HepG2 (cell line): ENCODE measurements around the gene BAIAP3. TPM values are rescaled to one million over a fixed set of nuclear protein-coding genes. Genes with fewer than 3 reads are reported as not detected.
A peak's percentile ranks its signal among the peaks of the same experiment; 100 is the strongest.

Source experiments
- ATAC-seq: fragments of 200-7000 bp; cut with Tn5 transposase; 3 replicates; pipeline ENCODE4 v1.9.1; 2020; ENCODE audit warnings: mild to moderate bottlenecking, moderate library complexity
- BruUV-seq: library from RNA; stranded (reverse); fragments of 400-500 nt; replicated peaks from 2 replicates; lab custom pipeline; 2021; lab: Mats Ljungman, UMichigan
- CTCF ChIA-PET: fragments of 300-600 bp; formaldehyde crosslinking; extraction: SDS; loops from one replicate; lab custom pipeline; 2021; ENCODE audit warnings: low total read pairs, inconsistent platforms, low intra/inter-chr PET ratio; lab: Yijun Ruan, JAX
- POLR2A ChIA-PET: fragments of 350-600 bp; sonication (Branson Sonifier 250); formaldehyde crosslinking; loops from one replicate; lab custom pipeline; 2020; ENCODE audit warnings: antibody characterized with exemption, inconsistent platforms; lab: Yijun Ruan, JAX
- DNase-seq: peaks from one replicate; pipeline ENCODE4 v3.0.0-alpha.2; 2015; ENCODE audit warnings: low spot score
- FAIRE-seq: peaks from 3 replicates; lab custom pipeline; 2011; peaks lifted over from hg19 to GRCh38; lab: Jason Lieb, UNC
- H2AFZ ChIP-seq: one replicate; pipeline ENCODE4 v1.6.1; 2011; ENCODE audit warnings: low read length, inconsistent platforms
- H3K27ac ChIP-seq: fragments of 300-600 bp; 3 replicates; pipeline ENCODE4 v1.8.0; 2011; ENCODE audit warnings: mixed run types, mild to moderate bottlenecking, mixed read lengths, low read length, inconsistent platforms; ENCODE audit not compliant: insufficient read depth; ENCODE audit errors: extremely low read length
- H3K27me3 ChIP-seq, 2 experiments: fragments of 200-600 bp in 1 of 2; 2 replicates in 1 of 2; 3 replicates in 1 of 2; pipeline versions ENCODE4 v1.6.0 to v1.8.0; 2011; ENCODE audit warnings: low read length in 2 of 2, mild to moderate bottlenecking in 2 of 2, moderate library complexity in 2 of 2, inconsistent platforms in 1 of 2; ENCODE audit not compliant: insufficient read depth in 2 of 2, control insufficient read depth in 1 of 2
- H3K36me3 ChIP-seq, 2 experiments: fragments of 200-600 bp in 1 of 2; replicated peaks in 1 of 2; 2 replicates in 1 of 2; 3 replicates in 1 of 2; pipeline versions ENCODE4 v1.5.1 to v1.8.0; 2011; ENCODE audit warnings: low read length in 2 of 2, inconsistent platforms in 1 of 2; ENCODE audit not compliant: insufficient read depth in 2 of 2, control insufficient read depth in 1 of 2
- H3K4me1 ChIP-seq: 2 replicates; pipeline ENCODE4 v1.5.1; 2012; ENCODE audit warnings: low read length, inconsistent platforms; ENCODE audit not compliant: insufficient read depth
- H3K4me2 ChIP-seq: 2 replicates; pipeline ENCODE4 v1.6.0; 2011; ENCODE audit warnings: low read depth, low read length, inconsistent platforms
- H3K4me3 ChIP-seq, 3 experiments: fragments of 200-600 bp in 1 of 3; sonication (generic), shearing (Covaris generic) in 1 of 3; replicated peaks in 1 of 3; 2 replicates each; pipeline ENCODE4 v1.5.1; 2011 to 2016; ENCODE audit warnings: low read length in 3 of 3, inconsistent platforms in 2 of 3, low read depth in 2 of 3, mild to moderate bottlenecking in 2 of 3, control low read depth in 1 of 3, mixed read lengths in 1 of 3; ENCODE audit not compliant: insufficient read depth in 1 of 3
- H3K79me2 ChIP-seq: one replicate; pipeline ENCODE4 v1.6.1; 2011; ENCODE audit warnings: low read length, inconsistent platforms; ENCODE audit not compliant: insufficient read depth
- H3K9ac ChIP-seq: 2 replicates; pipeline ENCODE4 v1.6.0; 2011; ENCODE audit warnings: mild to moderate bottlenecking, low read depth, low read length, inconsistent platforms; ENCODE audit not compliant: insufficient read depth
- H3K9me3 ChIP-seq: 2 replicates; pipeline ENCODE4 v1.5.1; 2012; ENCODE audit warnings: mild to moderate bottlenecking, low read length
- H4K20me1 ChIP-seq: 2 replicates; pipeline ENCODE4 v1.6.0; 2011; ENCODE audit warnings: inconsistent platforms, mild to moderate bottlenecking, low read length, moderate library complexity; ENCODE audit not compliant: insufficient read depth
- AGO2 ChIP-seq: fragments of 200-400 bp; formaldehyde crosslinking; optimal IDR thresholded peaks from 2 replicates; pipeline ENCODE3; 2017; ENCODE audit warnings: mild to moderate bottlenecking, low read depth, low read length, moderate library complexity
- RBFOX2 ChIP-seq: fragments of 200-400 bp; formaldehyde crosslinking; IDR thresholded peaks from 2 replicates; pipeline ENCODE4 v1.6.1; 2017; ENCODE audit warnings: low read depth, mild to moderate bottlenecking, low read length
- RBM22 ChIP-seq: fragments of 200-400 bp; formaldehyde crosslinking; optimal IDR thresholded peaks from 2 replicates; pipeline ENCODE3; 2017; ENCODE audit warnings: mild to moderate bottlenecking, low read length, moderate library complexity
- RORA ChIP-seq: sonication (generic); formaldehyde crosslinking; IDR thresholded peaks from 2 replicates; pipeline ENCODE4 v1.5.0; 2020; ENCODE audit warnings: mild to moderate bottlenecking, missing genetic modification reagents, moderate library complexity
- ZC3H13 ChIP-seq: sonication (generic); formaldehyde crosslinking; IDR thresholded peaks from 2 replicates; pipeline ENCODE4 v1.8.1; 2023; ENCODE audit warnings: mild to moderate bottlenecking, missing genetic modification reagents, moderate library complexity
- ZNF124 ChIP-seq: sonication (generic); formaldehyde crosslinking; IDR thresholded peaks from 2 replicates; pipeline ENCODE4 v1.4.0; 2020; ENCODE audit warnings: missing genetic modification reagents
- ZNF280B ChIP-seq: sonication (generic); formaldehyde crosslinking; IDR thresholded peaks from 2 replicates; pipeline ENCODE4 v1.5.0; 2020; ENCODE audit warnings: missing genetic modification reagents, mild to moderate bottlenecking, borderline replicate concordance
- ZNF614 ChIP-seq: IDR thresholded peaks from 2 replicates; pipeline ENCODE4 v1.6.1; 2018; ENCODE audit warnings: missing biosample characterization, missing genetic modification reagents, inconsistent platforms, borderline replicate concordance
- WGBS: methylation state at CpG from one replicate; pipeline ENCODE4 v1.1.6; 2017; ENCODE audit warnings: low lambda C conversion rate; 5-methylcytosine and 5-hydroxymethylcytosine counted together
- in situ Hi-C: cut with HindIII; loops from 2 replicates; pipeline ENCODE4 v1.10.0; 2017; ENCODE audit warnings: low pct_unique_long_range_greater_than_20kb; ENCODE audit not compliant: extremely low pct_ligation_motif_present
- intact Hi-C: fragments of 100-400 bp; cut with micrococcal nuclease; formaldehyde crosslinking; loops from one replicate; pipeline ENCODE4 v1.10.0; 2022; ENCODE audit not compliant: unreplicated experiment
- polyA plus RNA-seq, 8 experiments: library from polyadenylated mRNA; depleted of rRNA in 3 of 8; stranded (reverse) in 7 of 8; unstranded in 1 of 8; fragments of >200 nt; fragmentation: Illumina TruSeq in 4 of 8; extraction: Trizol in 4 of 8; gene quantifications; 2 replicates each; pipeline versions ENCODE4 v1.2.1 to v1.2.3, GENCODE V29; 2011 to 2016; ENCODE audit warnings: low read depth in 4 of 8, missing spikeins in 1 of 8, mixed read lengths in 1 of 8; ENCODE audit not compliant: insufficient read depth in 1 of 8
- total RNA-seq, 5 experiments: library from RNA; depleted of rRNA; stranded (reverse); fragments of >200 nt; fragmentation: Illumina TruSeq; extraction: Trizol; gene quantifications; 2 replicates each; pipeline ENCODE4 v1.2.3, GENCODE V29; 2016; ENCODE audit warnings: low read depth in 1 of 5
- TF ChIP-seq, protein P1 (sequence below): sonication (generic); formaldehyde crosslinking; IDR thresholded peaks from 2 replicates; pipeline ENCODE4 v1.4.0; 2020; ENCODE audit warnings: missing genetic modification reagents

The BAIAP3 gene
- total and polyA plus RNA-seq, 2 of the 13 experiments (the other 11 are each of a cell fraction or from before 2014, with no cell fraction given): 3.2 to 5.7 TPM

GRCh38 chr16:1318268-1318545 is 15.2 kb upstream of the BAIAP3 start:
- in situ Hi-C loops: no loop called here
- Histone ChIP-seq H3K79me2 (peaks cover 30% of the 10 kb centered on the region), H3K27ac (no peak overlapping the region), H3K4me2 (no peak overlapping the region), H4K20me1 (peaks cover 22% of the 10 kb centered on the region), H3K36me3 (peaks cover 49 to 84% of the 10 kb centered on the region in 2 experiments; a peak in 4 of 5 replicates), H3K9ac (no peak overlapping the region), H3K9me3 (no peaks in the 10 kb centered on the region), H3K4me3 (no peak overlapping the region), H2AFZ (no peak overlapping the region)
- ChIA-PET CTCF (no interaction called here), POLR2A (no interaction called here)
- ATAC-seq (no peak), FAIRE-seq (no peak), DNase-seq (no peak)
- no TSS peak for BruUV-seq
- intact Hi-C loops: no loop called here
- TF ChIP-seq ZNF280B (no peak), ZNF124 (no peak), RBM22 (peak; percentile 17), ZC3H13 (0 out of 2 replicates have a peak, but pooled peaks have one; percentile 22)
- TF ChIP-seq, all 625 proteins: peak for 2
- Histone ChIP-seq H3K4me1 (no peaks in the 10 kb centered on the region), H3K27me3 (no peaks in the 10 kb centered on the region)
- WGBS: 87% methylated on average over 9 of the region's 9 CpGs

GRCh38 chr16:1319041-1319440 is 14.4 kb upstream of the BAIAP3 start:
- Histone ChIP-seq H3K4me1 (no peaks in the 10 kb centered on the region), H3K4me3 (no peak overlapping the region)
- ATAC-seq: no peak
- POLR2A ChIA-PET: no interaction called here
- 97% methylated on average over 26 of the region's 33 CpGs for WGBS
- TF ChIP-seq ZC3H13: no peak
- TF ChIP-seq, protein P1, sequence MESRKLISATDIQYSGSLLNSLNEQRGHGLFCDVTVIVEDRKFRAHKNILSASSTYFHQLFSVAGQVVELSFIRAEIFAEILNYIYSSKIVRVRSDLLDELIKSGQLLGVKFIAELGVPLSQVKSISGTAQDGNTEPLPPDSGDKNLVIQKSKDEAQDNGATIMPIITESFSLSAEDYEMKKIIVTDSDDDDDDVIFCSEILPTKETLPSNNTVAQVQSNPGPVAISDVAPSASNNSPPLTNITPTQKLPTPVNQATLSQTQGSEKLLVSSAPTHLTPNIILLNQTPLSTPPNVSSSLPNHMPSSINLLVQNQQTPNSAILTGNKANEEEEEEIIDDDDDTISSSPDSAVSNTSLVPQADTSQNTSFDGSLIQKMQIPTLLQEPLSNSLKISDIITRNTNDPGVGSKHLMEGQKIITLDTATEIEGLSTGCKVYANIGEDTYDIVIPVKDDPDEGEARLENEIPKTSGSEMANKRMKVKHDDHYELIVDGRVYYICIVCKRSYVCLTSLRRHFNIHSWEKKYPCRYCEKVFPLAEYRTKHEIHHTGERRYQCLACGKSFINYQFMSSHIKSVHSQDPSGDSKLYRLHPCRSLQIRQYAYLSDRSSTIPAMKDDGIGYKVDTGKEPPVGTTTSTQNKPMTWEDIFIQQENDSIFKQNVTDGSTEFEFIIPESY (CRISPR knock-in tag): peak; percentile 63; the same call in 1 of the 2 replicates
- TF ChIP-seq RBFOX2: peak; percentile 68
- TF ChIP-seq AGO2: peak; percentile 88
- no peak for TF ChIP-seq ZNF614
- TF ChIP-seq RORA (CRISPR knock-in tag): no peak
- TF ChIP-seq, all 625 proteins: peak for 3
- in situ Hi-C loops (no loop called here), intact Hi-C loops (no loop called here)
- Histone ChIP-seq H3K27ac (no peak overlapping the region), H3K9me3 (no peaks in the 10 kb centered on the region), H3K4me2 (no peak overlapping the region), H3K79me2 (peaks cover 22% of the 10 kb centered on the region), H3K9ac (no peak overlapping the region), H3K27me3 (no peaks in the 10 kb centered on the region), H4K20me1 (peaks cover 15% of the 10 kb centered on the region; the same call in 1 of the 2 replicates), H3K36me3 (peaks cover 49 to 86% of the 10 kb centered on the region in 2 experiments; a peak in 4 of 5 replicates), H2AFZ (no peak overlapping the region)
- FAIRE-seq (no peak), DNase-seq (no peak)
- CTCF ChIA-PET: no interaction called here
- BruUV-seq: no TSS peak
